Activated naive CD8-positive, alpha-beta T cell treated with anti-CD3 and anti-CD28 coated beads, Interleukin-2, amount 50 U/mL, for 16 hours (primary cell): Measurements from ENCODE around the gene DSCAML1.
"Not testable (repeated sequence)": the region's sequence is repeated elsewhere in the genome, so short reads cannot be mapped to it uniquely, and the experiment has no call there.

Source experiments
- DNase-seq: peaks from one replicate; pipeline ENCODE4 v3.0.0-alpha.2; 2020; ENCODE audit warnings: low read depth, low spot score

The DSCAML1 gene

GRCh38 chr11:117794135-117794534, 2.9 kb downstream of the DSCAML1 start:
- no peak for DNase-seq

GRCh38 chr11:117793583-117793982, 3.4 kb downstream of the DSCAML1 start:
- DNase-seq: no peak

- DNase-seq: no peak
Measured at GRCh38 chr11:117792992-117793391, 4.0 kb downstream of the DSCAML1 start.

- DNase-seq: no peak
Measured at GRCh38 chr11:117792241-117792640, 4.8 kb downstream of the DSCAML1 start.

DNA sequence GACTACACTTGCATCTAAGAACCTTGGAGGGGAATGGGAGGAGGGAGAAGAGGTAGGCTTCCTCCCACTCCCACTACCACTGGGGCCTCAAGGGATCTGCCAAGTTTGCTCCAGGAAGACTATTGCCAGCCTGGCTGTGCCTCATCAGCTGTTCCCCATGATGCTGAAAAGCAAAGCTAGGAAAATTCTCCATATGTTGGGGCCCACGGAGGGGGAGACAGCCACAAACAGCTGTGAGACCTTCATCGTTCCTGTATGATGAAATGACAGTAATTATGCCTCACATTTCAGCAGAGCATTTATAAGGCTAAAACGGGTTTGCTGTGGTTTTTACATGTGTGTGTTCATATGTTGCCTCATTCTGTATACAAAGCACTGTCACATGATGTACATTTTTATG, 6.7 kb downstream of the DSCAML1 start:
- no peak for DNase-seq

DNA sequence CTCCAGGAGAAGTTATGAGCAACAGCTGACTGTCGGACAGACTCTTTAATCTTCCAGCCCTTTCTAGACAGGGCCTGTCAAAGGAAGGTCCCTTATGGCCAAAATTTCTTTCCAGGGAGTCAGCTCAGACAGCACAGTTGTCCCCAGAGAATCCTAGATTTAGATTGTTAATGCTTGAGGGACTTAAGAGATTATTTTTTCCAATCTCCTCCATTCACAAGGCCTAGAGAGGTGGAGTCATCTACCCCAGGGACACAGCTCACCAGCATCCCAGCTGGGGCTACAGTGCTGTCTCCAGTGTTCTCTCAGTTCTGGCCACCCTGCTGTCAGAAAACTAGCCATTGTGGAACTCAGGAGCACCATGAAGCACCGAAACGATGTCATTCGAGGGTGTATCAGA, 7.8 kb downstream of the DSCAML1 start:
- no peak for DNase-seq

DNA sequence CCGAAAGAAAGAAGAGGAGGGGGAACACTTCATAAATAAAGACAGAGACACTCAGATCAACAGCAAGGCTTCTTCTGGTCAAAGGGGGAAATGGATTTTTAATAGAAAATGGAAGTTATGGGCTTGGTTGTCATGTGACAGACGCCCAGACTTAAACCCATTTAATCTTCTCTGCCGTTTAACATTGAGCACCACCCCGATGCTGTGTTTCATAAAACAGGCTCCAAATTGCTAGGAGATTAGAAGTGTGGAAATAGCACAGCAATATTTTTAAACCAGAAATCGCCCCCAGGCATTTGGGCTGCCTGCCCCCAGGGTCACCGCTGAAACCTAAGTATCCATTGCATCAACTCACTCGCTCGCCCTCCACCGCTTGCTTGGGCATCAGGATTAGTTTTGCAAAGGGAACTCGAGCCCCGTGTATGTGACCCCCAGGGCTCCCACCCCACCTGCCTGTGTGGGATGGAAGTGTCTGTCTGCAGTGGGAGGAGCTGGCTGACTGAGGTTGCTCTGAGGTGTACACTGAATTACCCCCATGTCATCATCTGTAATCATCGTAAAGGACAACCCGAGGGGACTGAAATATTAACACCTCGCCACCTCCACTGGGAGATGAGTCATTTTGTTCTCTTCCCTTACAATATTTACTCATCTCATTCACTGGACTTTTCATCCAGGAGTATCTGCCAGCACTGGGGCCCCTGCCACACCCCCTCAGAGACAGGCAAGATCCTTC, 10.7 kb downstream of the DSCAML1 start:
- DNase-seq: no peak

GRCh38 chr11:117782101-117782500, 14.9 kb downstream of the DSCAML1 start:
- no peak for DNase-seq

DNA sequence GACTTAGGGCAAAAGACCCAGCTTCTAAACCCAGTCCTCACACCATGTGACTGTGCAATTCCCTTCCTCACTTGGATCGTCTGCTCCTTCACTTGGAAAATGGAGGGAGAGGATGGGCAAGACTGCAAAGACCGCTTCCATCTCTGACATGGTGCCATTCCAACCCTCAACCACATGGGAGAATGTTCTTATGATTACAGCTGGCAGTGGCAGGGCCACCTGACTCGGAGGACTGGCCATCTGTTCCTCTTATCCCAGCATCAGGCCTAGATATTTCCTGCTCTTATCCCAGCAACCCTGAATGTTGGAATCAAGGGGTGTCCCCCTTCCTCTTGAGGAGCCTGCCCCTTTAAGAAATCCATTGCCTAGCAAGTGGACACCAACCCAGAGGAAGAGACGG, 15.4 kb downstream of the DSCAML1 start:
- no peak for DNase-seq

GRCh38 chr11:117780456-117780855, 16.6 kb downstream of the DSCAML1 start:
- DNase-seq: no peak

DNA sequence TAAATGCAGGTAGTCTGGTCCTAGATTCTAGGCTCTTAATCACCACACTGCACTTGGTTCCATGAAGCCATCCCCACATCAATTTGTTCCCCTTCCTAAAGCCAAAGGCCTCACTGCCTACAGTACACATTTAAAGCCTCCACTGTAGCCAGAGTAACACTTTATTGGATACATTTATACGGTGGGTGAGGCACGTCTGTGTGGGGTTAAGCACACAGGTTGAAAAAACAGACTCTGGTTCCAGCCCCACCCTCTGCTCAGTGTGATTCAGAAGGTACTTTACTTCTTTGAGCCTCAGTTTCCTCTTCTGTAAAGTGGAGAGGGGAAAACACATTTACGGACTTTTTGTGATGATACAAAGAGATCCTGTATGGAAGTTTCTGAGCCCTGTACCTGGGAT, 22.5 kb downstream of the DSCAML1 start:
- DNase-seq: no peak

DNA sequence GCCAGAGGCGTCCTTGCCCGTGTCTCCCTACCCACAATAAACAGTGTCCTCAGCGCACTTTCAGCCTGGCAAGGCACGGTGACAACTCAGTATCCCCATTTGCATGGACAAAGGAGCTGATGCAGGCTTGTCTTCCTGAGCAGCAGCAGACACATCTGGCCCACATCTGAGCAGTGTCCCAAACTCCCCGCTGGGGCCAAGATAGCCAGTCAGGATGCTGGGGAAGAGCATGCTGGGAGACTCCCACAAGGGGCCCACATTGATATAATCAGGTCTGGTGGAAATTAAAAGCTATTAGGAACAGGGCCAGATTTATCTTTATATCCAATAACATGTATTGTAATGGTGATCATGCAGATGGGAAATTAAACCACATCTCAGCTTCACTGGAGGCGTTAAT, 24.7 kb downstream of the DSCAML1 start:
- no peak for DNase-seq

DNA sequence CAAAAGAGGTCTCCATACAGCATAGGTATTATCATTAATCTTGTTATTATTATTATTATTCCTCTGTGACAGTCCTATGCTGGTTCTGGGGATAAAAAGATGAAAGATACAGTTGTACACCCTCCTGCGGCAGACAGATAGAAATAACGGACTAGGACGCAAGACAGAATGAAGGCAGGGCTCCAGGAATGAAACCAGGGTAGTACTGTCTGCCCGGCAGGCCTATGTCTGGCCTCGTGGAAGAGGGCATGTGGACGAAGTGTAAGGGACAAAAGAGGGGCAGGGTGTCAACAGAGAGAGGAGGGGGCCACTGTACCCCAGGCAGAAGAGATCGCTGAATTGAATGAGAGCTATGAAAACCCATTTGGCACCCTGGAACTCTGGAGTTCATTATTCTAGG, 25.2 kb downstream of the DSCAML1 start:
- no peak for DNase-seq

- DNase-seq: no peak
Measured at GRCh38 chr11:117771197-117771596, 25.8 kb downstream of the DSCAML1 start.

- DNase-seq: no peak
Measured at GRCh38 chr11:117770061-117770460, 27.0 kb downstream of the DSCAML1 start.

DNA sequence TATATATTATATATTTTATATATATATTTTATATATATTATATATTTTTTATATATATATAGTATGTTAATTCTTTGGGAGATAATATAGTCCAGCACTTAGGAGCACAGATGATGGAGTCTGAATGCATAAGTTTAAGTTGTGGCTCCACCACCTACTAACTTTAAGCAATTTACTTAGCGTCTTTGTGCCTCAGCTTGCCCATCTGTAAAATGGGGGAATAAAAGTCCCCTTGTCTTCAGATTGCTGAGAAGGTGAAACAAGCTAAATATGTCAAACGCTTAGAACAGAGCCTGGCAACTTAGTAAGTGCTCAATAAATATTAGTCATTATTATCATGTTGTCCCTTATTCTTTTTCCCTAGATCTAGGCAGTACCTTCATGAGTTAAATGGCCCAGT, 27.5 kb downstream of the DSCAML1 start:
- no peak for DNase-seq

DNA sequence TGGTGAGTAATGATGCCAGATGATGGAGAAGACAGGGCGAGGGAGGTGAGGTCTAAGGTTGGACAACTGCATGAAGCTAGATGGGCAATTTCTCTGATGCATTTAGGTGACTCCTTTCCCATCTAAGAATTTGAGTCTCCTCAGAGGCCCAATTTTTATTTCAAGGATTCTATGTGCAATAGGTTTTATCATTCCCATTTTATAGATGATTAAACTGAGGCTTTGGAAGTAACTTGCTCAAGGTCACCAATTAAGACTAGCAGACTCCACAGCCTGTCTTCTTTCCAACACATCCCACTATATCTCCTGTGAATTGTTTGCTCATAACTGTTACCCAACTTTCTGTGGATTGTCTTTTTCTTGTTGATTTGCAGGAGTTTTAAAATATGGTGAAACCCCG, 28.5 kb downstream of the DSCAML1 start:
- DNase-seq: no peak

DNA sequence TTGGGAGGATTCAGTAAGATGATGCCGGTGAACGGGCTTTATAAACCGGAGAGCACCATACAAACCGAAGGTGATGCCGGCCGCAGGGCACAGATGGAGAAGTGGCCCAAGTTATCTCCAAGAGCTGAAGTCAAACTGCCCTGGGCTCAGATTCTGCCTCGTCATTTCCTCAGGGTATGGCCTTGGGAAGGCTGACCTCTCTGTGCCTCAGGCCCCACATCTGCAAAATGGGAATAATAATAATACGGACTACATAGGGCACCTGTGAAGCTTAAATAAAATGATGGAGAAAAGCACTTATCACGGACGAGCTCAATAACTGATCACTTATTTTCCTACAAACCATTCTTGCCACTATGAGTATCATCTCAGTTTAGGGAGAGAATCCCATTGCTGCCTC, 29.9 kb downstream of the DSCAML1 start:
- no peak for DNase-seq

DNA sequence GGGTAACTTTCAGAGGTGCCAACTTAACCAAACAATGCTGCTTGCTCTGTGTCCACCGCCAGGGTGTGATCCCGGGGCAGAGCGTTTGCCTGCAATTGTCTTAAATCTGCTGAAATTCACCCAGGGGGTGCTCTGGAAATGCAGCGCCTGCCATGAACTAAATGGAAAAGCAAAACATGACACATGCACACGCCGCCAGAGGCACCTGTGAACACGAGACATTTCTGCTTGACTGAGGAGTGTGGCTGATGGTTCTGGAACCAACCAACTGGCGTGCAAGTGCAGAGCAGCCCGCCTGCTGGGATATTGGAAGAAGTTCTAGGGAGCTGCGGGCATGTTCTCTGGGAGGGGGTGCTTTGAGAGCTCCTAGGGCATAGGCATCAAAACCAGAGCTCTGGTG, 30.4 kb downstream of the DSCAML1 start:
- DNase-seq: no peak

DNA sequence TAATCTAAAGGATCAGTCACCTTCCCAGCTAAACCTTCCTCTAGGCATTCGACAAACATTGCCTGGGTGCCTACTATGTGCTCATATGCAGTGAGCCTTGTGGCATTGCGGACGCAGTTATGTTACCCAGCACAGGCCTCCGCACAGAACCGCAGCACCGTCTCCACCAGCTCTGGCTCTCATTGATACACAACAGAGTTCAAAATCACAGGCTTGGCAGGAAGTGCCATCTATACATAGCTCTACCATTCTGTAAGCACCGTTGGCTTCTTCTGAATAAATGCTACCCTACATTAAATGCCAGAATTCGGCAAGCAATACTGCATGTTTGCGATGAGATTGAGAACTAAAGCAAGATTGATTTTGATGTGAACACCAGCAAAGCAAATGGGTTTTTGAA, 31.0 kb downstream of the DSCAML1 start:
- DNase-seq: no peak

DNA sequence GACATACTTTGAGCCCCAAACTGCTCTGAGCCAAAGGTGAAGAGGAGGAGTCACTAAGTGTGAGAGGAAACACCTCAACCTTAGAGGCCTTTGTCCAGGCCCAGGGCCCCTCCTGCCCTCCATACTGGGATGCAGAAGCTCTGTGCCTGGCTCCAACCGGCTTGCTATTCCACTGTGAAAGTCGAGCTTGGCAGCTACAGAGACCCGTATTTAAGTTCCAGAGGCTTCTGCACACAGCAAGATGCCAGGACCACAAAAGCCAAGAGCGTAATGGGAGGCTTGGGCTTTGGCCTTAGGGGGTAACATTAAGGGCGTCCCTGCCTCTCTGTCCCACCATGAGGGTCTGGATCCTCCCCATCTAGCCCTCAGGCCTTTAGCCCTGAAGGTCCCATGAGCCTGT, 31.9 kb downstream of the DSCAML1 start:
- DNase-seq: no peak

- DNase-seq: not testable (repeated sequence)
Measured at GRCh38 chr11:117763465-117763864, 33.6 kb downstream of the DSCAML1 start.

- no peak for DNase-seq
Measured at GRCh38 chr11:117761993-117762392, 35.0 kb downstream of the DSCAML1 start.

GRCh38 chr11:117759305-117759704, 37.7 kb downstream of the DSCAML1 start:
- no peak for DNase-seq
